Mammary epithelial cell (primary cell): ENCODE measurements around the gene MAGEB2.

Experiments
- CTCF ChIP-seq, 2 donors: IDR thresholded peaks in 1 of 2; conservative IDR thresholded peaks in 1 of 2; 2 replicates each; pipeline ENCODE4 v1.5.1; 2011 to 2012; ENCODE audit warnings: inconsistent platforms in 2 of 2, low read length in 2 of 2, mild to moderate bottlenecking in 2 of 2, control low read depth in 1 of 2, low read depth in 1 of 2; ENCODE audit not compliant: insufficient read depth in 1 of 2; ENCODE audit errors: extremely low read depth in 1 of 2
- EZH2 ChIP-seq: IDR thresholded peaks from 2 replicates; pipeline ENCODE4 v1.6.1; 2012; ENCODE audit warnings: low read length, inconsistent platforms, borderline replicate concordance

- no peak for TF ChIP-seq CTCF (conservative IDR thresholded peaks at IDR 0.05 in 1 of 2, IDR thresholded peaks at IDR 0.05 in 1 of 2; ENCODE audit: extremely low read depth in 1 of 2, insufficient read depth in 1 of 2, low read depth in 1 of 2, low read length in 2 of 2)
- no peak for TF ChIP-seq EZH2
These were observed 44.5 kb upstream of the MAGEB2 start for GRCh38 chrX:30170900-30171299.
